Mesenchymal stem cell (in vitro differentiated cells and primary cell): ENCODE measurements around the gene CDC42SE2.

ENCODE experiments used
- DNase-seq: peaks from one replicate; pipeline ENCODE4 v3.0.0-alpha.2; 2013
- H2AFZ ChIP-seq: one replicate; pipeline ENCODE4 v1.6.1; 2013; ENCODE audit warnings: low read depth, mild to moderate bottlenecking, control low read depth, inconsistent platforms, low read length, moderate library complexity
- H2AK5ac ChIP-seq: 2 replicates; pipeline ENCODE4 v1.6.1; 2013; ENCODE audit warnings: low read length, moderate library complexity, mild to moderate bottlenecking, inconsistent platforms; ENCODE audit not compliant: severe bottlenecking
- H2BK120ac ChIP-seq: one replicate; pipeline ENCODE4 v1.6.1; 2013; ENCODE audit warnings: low read depth, mild to moderate bottlenecking, inconsistent platforms, low read length, moderate library complexity
- H2BK12ac ChIP-seq, 2 experiments: one replicate each; pipeline ENCODE4 v1.6.1; 2013; ENCODE audit warnings: inconsistent platforms in 2 of 2, low read length in 2 of 2, mild to moderate bottlenecking in 2 of 2, moderate library complexity in 2 of 2, control low read depth in 1 of 2
- H2BK15ac ChIP-seq: one replicate; pipeline ENCODE4 v1.6.1; 2013; ENCODE audit warnings: mild to moderate bottlenecking, low read depth, inconsistent platforms; ENCODE audit not compliant: poor library complexity, severe bottlenecking
- H2BK5ac ChIP-seq: 2 replicates; pipeline ENCODE4 v1.6.1; 2013; ENCODE audit warnings: low read depth, mild to moderate bottlenecking, low read length, control low read depth, inconsistent platforms; ENCODE audit not compliant: poor library complexity, severe bottlenecking
- H3K14ac ChIP-seq, 2 experiments: one replicate each; pipeline ENCODE4 v1.6.1; 2013; ENCODE audit warnings: inconsistent platforms in 2 of 2, low read length in 2 of 2, control low read depth in 1 of 2, mild to moderate bottlenecking in 1 of 2, moderate library complexity in 1 of 2
- H3K18ac ChIP-seq, 2 experiments: one replicate each; pipeline ENCODE4 v1.6.1; 2013; ENCODE audit warnings: inconsistent platforms in 2 of 2, low read length in 2 of 2, control low read depth in 1 of 2, low read depth in 1 of 2, mild to moderate bottlenecking in 1 of 2
- H3K23ac ChIP-seq, 2 experiments: one replicate each; pipeline ENCODE4 v1.6.1; 2013; ENCODE audit warnings: inconsistent platforms in 2 of 2, low read length in 2 of 2, mild to moderate bottlenecking in 2 of 2, moderate library complexity in 2 of 2, control low read depth in 1 of 2
- H3K27ac ChIP-seq: 2 replicates; pipeline ENCODE4 v1.5.1; 2013; ENCODE audit warnings: mild to moderate bottlenecking, moderate library complexity, low read length, control low read depth, inconsistent platforms; ENCODE audit not compliant: poor library complexity, severe bottlenecking
- H3K27me3 ChIP-seq, 2 experiments: 2 replicates each; pipeline versions ENCODE4 v1.6.1 to v1.7.0; 2013; ENCODE audit warnings: low read length in 2 of 2, mild to moderate bottlenecking in 2 of 2, moderate library complexity in 2 of 2, control low read depth in 1 of 2, inconsistent platforms in 1 of 2; ENCODE audit not compliant: control insufficient read depth in 1 of 2, insufficient read depth in 1 of 2
- H3K36me3 ChIP-seq, 2 experiments: 2 replicates each; pipeline versions ENCODE4 v1.6.1 to v1.7.0; 2013; ENCODE audit warnings: low read length in 2 of 2, control low read depth in 1 of 2, inconsistent platforms in 1 of 2, low read depth in 1 of 2, mild to moderate bottlenecking in 1 of 2; ENCODE audit not compliant: insufficient read depth in 2 of 2, control insufficient read depth in 1 of 2
- H3K4ac ChIP-seq, 2 experiments: one replicate each; pipeline ENCODE4 v1.6.1; 2013; ENCODE audit warnings: inconsistent platforms in 2 of 2, low read length in 2 of 2, mild to moderate bottlenecking in 2 of 2, moderate library complexity in 2 of 2, control low read depth in 1 of 2, low read depth in 1 of 2
- H3K4me1 ChIP-seq: 2 replicates; pipeline ENCODE4 v1.6.1; 2013; ENCODE audit warnings: low read depth, low read length, control low read depth; ENCODE audit not compliant: control insufficient read depth, insufficient read depth
- H3K4me2 ChIP-seq: 2 replicates; pipeline ENCODE4 v1.6.1; 2013; ENCODE audit warnings: low read length, mild to moderate bottlenecking, inconsistent platforms; ENCODE audit not compliant: poor library complexity, severe bottlenecking
- H3K4me3 ChIP-seq, 2 experiments: 2 replicates each; pipeline versions ENCODE4 v1.5.1 to v1.7.0; 2013; ENCODE audit warnings: low read length in 2 of 2, mild to moderate bottlenecking in 2 of 2, control low read depth in 1 of 2, low read depth in 1 of 2; ENCODE audit not compliant: insufficient read depth in 1 of 2
- H3K79me1 ChIP-seq: replicated peaks from 2 replicates; pipeline ENCODE4 v1.6.1; 2013; ENCODE audit warnings: mild to moderate bottlenecking, control low read depth, low read length, inconsistent platforms; ENCODE audit not compliant: poor library complexity, severe bottlenecking
- H3K9ac ChIP-seq: 2 replicates; pipeline ENCODE4 v1.7.0; 2013; ENCODE audit warnings: mild to moderate bottlenecking, low read length, moderate library complexity
- H3K9me3 ChIP-seq: 2 replicates; pipeline ENCODE4 v1.7.0; 2013; ENCODE audit warnings: mild to moderate bottlenecking, low read length; ENCODE audit not compliant: control insufficient read depth
- H4K8ac ChIP-seq: one replicate; pipeline ENCODE4 v1.6.1; 2013; ENCODE audit warnings: inconsistent platforms, mild to moderate bottlenecking, low read length, moderate library complexity
- H4K91ac ChIP-seq: one replicate; pipeline ENCODE4 v1.6.1; 2013; ENCODE audit warnings: mild to moderate bottlenecking, low read length, inconsistent platforms
- WGBS: methylation state at CpG from one replicate; pipeline ENCODE4 v1.1.7; 2013; ENCODE audit warnings: mixed read lengths; 5-methylcytosine and 5-hydroxymethylcytosine counted together

CDC42SE2 gene

DNA sequence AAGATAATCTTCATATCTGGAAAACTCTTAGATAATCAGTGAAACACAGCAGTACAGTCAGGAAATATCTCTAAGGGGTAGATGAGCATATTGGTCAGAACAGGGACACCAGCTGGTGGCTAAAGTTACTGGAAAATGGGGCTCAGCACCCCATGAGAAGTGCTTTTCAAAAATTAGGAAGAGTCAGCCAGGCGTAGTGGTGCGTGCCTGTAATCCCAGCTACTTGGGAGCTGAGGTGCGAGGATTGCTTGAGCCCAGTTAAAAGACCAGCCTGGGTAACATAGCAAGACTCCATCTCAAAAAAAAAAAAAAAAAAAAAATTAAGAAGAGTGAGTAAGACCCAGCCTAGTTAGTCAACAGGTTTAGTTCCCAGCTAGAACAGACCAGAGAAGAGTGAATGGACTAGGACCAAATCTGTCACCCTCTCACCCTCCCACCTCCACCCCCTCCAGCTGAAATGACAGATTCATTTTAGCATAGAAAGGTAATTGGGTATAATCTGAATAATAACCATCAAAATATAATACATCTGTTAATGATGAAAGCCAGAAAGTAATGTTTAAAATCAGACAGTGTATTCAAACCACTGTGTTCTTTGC, 120.9 kb downstream of the CDC42SE2 start:
- Histone ChIP-seq H3K9me3 (no peaks in the 10 kb centered on the region), H3K36me3 (peaks cover 0 to 23% of the 10 kb centered on the region in 2 experiments), H4K8ac (no peak overlapping the region), H2BK5ac (no peak overlapping the region), H3K14ac (no peak overlapping the region), H2AFZ (no peak overlapping the region), H3K23ac (no peak overlapping the region), H2BK12ac (no peak overlapping the region), H2AK5ac (peak overlapping the region; percentile 58), H4K91ac (no peak overlapping the region), H3K79me1 (peaks cover 15% of the 10 kb centered on the region), H3K27me3 (no peaks in the 10 kb centered on the region), H3K4ac (no peak overlapping the region), H3K4me1 (peaks cover 14% of the 10 kb centered on the region), H2BK15ac (no peak overlapping the region), H3K9ac (no peak overlapping the region), H3K4me2 (no peak overlapping the region), H3K4me3 (no peak overlapping the region), H3K18ac (no peak overlapping the region), H2BK120ac (no peak overlapping the region), H3K27ac (no peak overlapping the region)
- 100% methylated on average over 3 of the region's 3 CpGs for WGBS
- no peak for DNase-seq

GRCh38 chr5:131386124-131386523, 122.3 kb downstream of the CDC42SE2 start:
- Histone ChIP-seq H3K27ac (peak overlapping the region; percentile 81), H2BK120ac (no peak overlapping the region), H3K4me2 (no peak overlapping the region), H3K14ac (no peak overlapping the region), H2AFZ (no peak overlapping the region), H2BK12ac (no peak overlapping the region), H2BK15ac (no peak overlapping the region), H4K91ac (peak overlapping the region; percentile 25), H3K4me3 (no peak overlapping the region), H4K8ac (peak overlapping the region; percentile 23), H3K9me3 (no peaks in the 10 kb centered on the region), H3K79me1 (peaks cover 17% of the 10 kb centered on the region), H3K23ac (no peak overlapping the region), H3K4ac (no peak overlapping the region), H3K18ac (peak overlapping the region in 1 of 2 experiments; percentile 40), H3K36me3 (peaks cover 2 to 26% of the 10 kb centered on the region in 2 experiments), H2AK5ac (no peak overlapping the region), H3K4me1 (peaks cover 14% of the 10 kb centered on the region), H3K9ac (no peak overlapping the region), H3K27me3 (no peaks in the 10 kb centered on the region), H2BK5ac (no peak overlapping the region)
- WGBS: 95% methylated on average over 2 of the region's 3 CpGs
- no peak for DNase-seq

GRCh38 chr5:131386779-131387178, 122.9 kb downstream of the CDC42SE2 start:
- WGBS: 10% methylated on average over 4 of the region's 4 CpGs
- Histone ChIP-seq H3K23ac (no peak overlapping the region), H3K18ac (no peak overlapping the region), H2BK12ac (no peak overlapping the region), H3K4ac (no peak overlapping the region), H3K9me3 (no peaks in the 10 kb centered on the region), H3K9ac (no peak overlapping the region), H4K8ac (no peak overlapping the region), H2AFZ (no peak overlapping the region), H2BK15ac (no peak overlapping the region), H3K27ac (peak overlapping the region; percentile 81), H3K4me1 (peaks cover 14% of the 10 kb centered on the region), H2BK5ac (no peak overlapping the region), H3K36me3 (peaks cover 2 to 31% of the 10 kb centered on the region in 2 experiments), H2BK120ac (no peak overlapping the region), H3K4me3 (no peak overlapping the region), H4K91ac (no peak overlapping the region), H2AK5ac (no peak overlapping the region), H3K79me1 (peaks cover 17% of the 10 kb centered on the region), H3K27me3 (no peaks in the 10 kb centered on the region), H3K14ac (no peak overlapping the region), H3K4me2 (peak overlapping the region; percentile 11)
- peak; percentile 48 for DNase-seq

DNA sequence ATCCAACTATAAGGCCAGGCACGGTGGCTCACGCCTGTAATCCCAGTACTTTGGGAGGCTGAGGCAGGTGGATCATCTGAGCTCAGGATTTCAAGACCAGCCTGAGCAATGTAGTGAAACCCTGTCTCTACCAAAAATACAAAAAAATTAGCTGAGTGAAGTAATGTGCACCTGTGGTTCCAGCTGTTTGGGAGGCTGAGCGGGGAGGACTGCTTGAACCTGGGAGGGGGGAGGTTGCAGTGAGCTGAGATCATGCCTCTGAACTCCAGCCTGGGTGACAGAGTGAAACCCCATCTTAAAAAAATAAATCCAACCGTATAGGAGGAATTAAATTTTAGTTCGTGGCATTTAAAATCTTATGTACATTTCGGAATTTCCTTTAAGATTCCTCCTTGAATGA, 123.4 kb downstream of the CDC42SE2 start:
- H4K91ac ChIP-seq: no peak overlapping the region
- 100% methylated on average over 3 of the region's 6 CpGs for WGBS

More for the DNA sequence above, 123.4 kb downstream of the CDC42SE2 start:
- Histone ChIP-seq H3K9me3 (no peaks in the 10 kb centered on the region), H2AK5ac (peak overlapping the region; percentile 10), H2BK15ac (no peak overlapping the region), H2BK5ac (peak overlapping the region; percentile 33), H2BK120ac (no peak overlapping the region), H2BK12ac (no peak overlapping the region), H3K23ac (no peak overlapping the region), H3K79me1 (peaks cover 17% of the 10 kb centered on the region), H2AFZ (no peak overlapping the region), H3K18ac (no peak overlapping the region), H3K9ac (no peak overlapping the region), H3K27me3 (no peaks in the 10 kb centered on the region), H4K8ac (no peak overlapping the region), H3K4me3 (no peak overlapping the region), H3K14ac (no peak overlapping the region), H3K4ac (no peak overlapping the region), H3K4me2 (no peak overlapping the region), H3K4me1 (peaks cover 14% of the 10 kb centered on the region), H3K27ac (peak overlapping the region; percentile 55), H3K36me3 (peaks cover 2 to 36% of the 10 kb centered on the region in 2 experiments)
- no peak for DNase-seq
